ENCODE results near the gene SMARCA1.
"Not testable (repeated sequence)": the region's sequence is repeated elsewhere in the genome, so short reads cannot be mapped to it uniquely, and the experiment has no call there.

Gene SMARCA1, protein sequence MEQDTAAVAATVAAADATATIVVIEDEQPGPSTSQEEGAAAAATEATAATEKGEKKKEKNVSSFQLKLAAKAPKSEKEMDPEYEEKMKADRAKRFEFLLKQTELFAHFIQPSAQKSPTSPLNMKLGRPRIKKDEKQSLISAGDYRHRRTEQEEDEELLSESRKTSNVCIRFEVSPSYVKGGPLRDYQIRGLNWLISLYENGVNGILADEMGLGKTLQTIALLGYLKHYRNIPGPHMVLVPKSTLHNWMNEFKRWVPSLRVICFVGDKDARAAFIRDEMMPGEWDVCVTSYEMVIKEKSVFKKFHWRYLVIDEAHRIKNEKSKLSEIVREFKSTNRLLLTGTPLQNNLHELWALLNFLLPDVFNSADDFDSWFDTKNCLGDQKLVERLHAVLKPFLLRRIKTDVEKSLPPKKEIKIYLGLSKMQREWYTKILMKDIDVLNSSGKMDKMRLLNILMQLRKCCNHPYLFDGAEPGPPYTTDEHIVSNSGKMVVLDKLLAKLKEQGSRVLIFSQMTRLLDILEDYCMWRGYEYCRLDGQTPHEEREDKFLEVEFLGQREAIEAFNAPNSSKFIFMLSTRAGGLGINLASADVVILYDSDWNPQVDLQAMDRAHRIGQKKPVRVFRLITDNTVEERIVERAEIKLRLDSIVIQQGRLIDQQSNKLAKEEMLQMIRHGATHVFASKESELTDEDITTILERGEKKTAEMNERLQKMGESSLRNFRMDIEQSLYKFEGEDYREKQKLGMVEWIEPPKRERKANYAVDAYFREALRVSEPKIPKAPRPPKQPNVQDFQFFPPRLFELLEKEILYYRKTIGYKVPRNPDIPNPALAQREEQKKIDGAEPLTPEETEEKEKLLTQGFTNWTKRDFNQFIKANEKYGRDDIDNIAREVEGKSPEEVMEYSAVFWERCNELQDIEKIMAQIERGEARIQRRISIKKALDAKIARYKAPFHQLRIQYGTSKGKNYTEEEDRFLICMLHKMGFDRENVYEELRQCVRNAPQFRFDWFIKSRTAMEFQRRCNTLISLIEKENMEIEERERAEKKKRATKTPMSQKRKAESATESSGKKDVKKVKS

DNA sequence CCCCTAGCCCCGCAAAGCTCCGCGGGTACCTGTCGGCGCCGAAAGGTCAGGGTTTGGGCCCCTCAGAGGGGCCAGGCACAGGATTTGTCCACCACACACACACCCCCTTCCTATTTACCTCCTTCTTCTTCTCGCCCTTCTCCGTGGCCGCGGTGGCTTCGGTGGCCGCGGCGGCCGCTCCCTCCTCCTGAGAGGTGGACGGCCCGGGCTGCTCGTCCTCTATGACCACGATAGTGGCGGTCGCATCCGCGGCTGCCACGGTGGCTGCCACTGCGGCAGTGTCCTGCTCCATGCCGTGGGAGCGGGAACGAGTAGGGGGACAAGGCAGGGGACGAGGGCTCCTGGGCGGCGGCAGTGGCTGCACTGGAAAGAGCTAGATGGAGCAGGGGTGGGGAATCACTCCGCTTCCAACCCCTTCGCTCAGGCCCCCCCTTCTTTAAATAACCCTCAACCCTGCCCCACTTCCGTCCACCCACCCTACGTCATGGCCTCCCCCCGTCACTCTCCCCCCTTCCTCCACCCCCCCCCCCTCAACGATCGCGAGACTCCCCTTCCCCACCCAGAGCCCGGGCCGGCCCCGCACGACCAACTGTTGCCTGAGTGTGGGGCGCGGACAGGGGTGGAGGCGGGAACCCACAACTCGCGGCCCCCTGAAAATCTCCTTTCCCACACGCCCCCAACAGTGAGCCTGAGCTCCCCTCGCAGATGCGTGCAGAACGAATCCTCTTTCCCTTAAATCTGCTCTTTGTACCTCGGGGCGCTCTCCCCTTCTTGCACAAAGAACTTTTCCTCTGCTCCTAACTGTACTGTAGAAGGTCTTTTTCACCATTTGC, at the start of gene SMARCA1:
Gene SMARCA1 (minus strand): TSS at position 412 of the 833 bp plus-strand sequence. CDS start 120 bp downstream, at position 292.
- peak; percentile 56 for DNase-seq

- DNase-seq: no peak
These were observed 49.1 kb upstream of the SMARCA1 start for GRCh38 chrX:129572422-129572821.

DNA sequence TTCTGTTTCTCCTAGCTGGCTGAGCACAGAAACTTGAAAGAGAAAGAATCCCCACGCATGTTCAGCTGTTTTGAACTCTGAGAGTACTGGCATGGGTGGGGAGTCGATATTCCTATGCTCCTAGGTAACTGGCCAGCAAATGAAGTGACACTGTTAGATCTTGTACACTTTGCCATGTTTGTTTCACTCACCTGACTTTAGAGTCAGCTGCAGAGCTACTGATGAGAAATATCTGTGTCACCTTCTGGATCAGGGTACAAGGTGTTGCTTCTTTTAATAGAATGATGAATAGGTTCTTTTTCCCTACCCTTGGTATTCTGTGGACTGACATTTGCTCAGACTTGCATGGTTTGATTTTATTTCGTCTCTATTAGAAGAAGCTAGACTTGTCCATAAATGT, 45.1 kb upstream of the SMARCA1 start:
- DNase-seq: no peak

DNA sequence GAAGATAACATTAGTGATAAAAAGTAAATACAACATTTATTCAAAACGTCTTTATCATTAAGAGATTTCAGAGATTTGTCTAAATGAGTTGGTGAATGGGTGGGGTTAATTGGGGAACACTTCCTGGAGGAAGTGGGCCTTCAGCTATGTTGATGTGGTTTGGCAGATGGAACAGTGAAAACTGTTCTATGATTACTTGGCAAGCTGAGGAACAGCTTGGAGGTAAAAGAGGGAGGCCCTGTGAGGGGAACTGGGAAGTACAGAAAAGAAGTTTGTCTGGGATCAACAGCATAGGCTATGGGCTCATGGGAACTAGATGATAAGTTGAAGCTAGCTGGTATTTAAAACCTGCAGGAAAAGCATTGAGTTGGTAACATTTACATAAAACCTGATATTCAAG, 42.8 kb upstream of the SMARCA1 start:
- no peak for DNase-seq

DNA sequence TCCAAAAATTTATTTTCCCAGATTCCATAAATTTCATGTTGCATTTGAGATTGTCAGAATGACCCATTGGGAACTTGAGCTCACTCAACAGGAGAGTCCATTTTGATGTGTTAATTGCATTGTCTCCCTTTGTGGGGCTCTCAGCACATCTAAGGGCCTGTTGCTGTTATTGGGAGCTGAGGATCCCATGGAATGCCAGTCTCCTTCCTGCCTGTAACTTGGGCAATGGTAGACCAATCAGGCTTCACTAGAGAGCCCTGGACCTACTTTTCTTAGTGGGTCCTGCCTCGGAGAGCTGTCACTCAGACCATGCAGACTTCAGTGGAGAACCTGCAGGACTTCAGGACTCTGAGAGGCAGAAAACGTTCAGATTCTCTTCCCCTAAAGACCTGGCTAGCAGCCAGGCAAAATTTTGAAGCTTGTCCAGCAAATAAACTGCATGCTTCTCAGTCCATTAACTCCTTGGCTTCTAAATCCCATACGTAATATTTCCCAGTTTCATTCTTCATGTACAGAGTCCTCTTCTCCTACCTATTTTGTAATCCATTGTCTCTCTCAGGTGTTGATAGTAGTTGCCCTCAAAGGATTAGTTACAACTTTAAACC, 41.9 kb upstream of the SMARCA1 start:
- no peak for DNase-seq

DNA sequence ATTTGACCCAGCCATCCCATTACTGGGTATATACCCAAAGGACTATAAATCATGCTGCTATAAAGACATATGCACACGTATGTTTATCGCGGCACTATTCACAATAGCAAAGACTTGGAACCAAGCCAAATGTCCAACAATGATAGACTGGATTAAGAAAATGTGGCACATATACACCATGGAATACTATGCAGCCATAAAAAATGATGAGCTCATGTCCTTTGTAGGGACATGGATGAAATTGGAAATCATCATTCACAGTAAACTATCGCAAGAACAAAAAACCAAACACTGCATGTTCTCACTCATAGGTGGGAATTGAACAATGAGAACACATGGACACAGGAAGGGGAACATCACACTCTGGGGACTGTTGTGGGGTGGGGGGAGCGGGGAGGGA, 41.1 kb upstream of the SMARCA1 start:
- DNase-seq: not testable (repeated sequence)

DNA sequence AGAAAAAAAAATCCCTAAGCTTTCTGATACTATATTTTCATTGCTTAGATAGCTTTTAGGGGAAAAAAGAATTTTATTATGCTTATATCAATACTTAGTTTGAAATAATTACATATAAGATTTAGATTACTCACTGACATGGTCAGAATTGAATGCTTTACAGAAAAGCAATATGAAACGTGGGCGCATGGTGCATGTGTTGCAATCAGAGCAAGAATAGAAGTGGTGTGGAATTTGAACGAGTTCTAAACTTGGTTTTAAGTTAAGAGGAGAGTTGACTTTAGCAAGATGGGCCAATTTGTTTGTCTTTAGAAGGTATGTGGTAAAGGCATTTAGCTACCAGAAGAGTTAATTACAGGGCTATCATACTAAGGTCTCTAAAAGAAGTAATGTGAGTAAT, 38.2 kb upstream of the SMARCA1 start:
- DNase-seq: no peak

- no peak for DNase-seq
These were observed 36.5 kb upstream of the SMARCA1 start for GRCh38 chrX:129559783-129560182.

- no peak for DNase-seq
These were observed 34.7 kb upstream of the SMARCA1 start for GRCh38 chrX:129557844-129558480.

- DNase-seq: no peak
These were observed 33.6 kb upstream of the SMARCA1 start for GRCh38 chrX:129556806-129557315.

- not testable (repeated sequence) for DNase-seq
These were observed 31.5 kb upstream of the SMARCA1 start for GRCh38 chrX:129554816-129555215.

DNA sequence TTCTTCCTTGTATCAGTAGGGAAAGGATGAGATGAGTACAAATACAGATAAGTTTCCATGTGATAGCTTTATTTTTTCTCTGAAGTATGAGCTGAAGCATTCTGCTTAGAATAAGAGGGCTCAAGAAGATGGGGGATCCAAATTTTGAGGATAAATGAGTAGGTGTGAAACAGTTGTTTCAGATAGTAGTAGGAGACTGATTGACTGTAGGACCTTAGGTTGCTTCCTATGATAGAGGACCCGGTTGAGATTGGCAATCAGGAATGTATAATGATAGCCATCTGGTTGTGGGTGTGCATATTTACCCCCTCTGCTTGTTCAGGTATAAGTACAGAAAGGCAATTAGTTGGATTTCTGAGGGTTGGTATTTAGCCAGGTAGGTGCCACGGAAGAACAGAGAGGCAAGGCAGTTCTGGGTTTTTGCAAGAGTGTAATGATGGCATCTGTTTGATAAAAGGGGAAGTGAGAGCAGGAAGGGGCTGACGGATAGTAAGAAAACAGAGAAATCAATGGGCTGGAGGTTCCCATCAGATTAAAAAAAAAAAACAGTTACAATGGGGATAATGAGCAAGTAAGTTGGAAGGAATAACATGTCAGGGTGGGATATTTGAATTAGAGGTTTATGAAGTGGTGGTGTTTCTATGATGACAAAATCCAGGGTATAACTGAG, 30.5 kb upstream of the SMARCA1 start:
- DNase-seq: no peak

- no peak for DNase-seq
These were observed 25.8 kb upstream of the SMARCA1 start for GRCh38 chrX:129549124-129549523.

DNA sequence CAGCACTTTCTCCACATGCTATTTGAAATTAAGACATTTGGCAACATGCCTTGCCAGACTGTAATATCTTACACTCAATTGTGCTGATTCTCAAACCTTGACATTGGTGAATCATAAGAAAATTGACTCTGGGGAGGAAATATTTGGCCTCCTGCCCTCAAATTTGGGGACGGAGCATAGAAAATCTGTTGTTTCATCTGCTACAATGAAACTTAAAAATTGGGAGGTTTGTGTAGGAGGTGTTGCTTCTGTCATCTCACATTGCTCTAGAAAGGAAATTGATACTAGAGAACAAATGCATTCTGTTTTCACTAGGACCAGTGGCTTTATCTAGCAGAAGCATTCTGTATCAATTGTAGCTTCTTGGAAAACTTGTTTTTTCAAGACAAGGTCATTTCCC, 22.1 kb upstream of the SMARCA1 start:
- DNase-seq: no peak

- no peak for DNase-seq
These were observed 21.5 kb upstream of the SMARCA1 start for GRCh38 chrX:129544780-129545179.

GRCh38 chrX:129540722-129541184, 17.5 kb upstream of the SMARCA1 start:
- no peak for DNase-seq

- peak; percentile 23 for DNase-seq
These were observed 16.9 kb upstream of the SMARCA1 start, which contains the start of gene OCRL for GRCh38 chrX:129540068-129540653. Gene OCRL (plus strand): TSS chrX:129540259. CDS start chrX:129540440, 181 bp downstream.

GRCh38 chrX:129534816-129535578, 11.7 kb upstream of the SMARCA1 start:
- DNase-seq: no peak

DNA sequence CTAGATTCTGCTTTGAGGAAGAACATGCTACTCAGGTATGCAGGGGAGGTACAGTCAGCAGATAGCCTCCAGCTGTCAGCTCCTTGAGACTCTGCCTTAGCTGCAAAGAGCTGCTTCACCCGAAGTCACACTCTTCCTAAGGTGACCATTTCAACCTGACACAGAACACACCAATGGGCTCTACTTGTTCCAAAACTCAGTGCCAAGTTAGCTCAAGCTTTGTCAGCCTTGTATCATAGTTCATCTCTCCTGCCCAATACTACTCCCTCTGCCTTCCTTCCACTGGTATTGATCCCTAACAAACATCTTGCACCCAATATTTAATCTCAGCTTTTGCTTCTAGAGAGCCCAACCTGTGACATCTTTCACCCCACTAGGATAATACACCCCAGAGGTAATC, 7.8 kb upstream of the SMARCA1 start:
- DNase-seq: no peak

Measured in COR-L47 (cell line).